H1 (cell line): ENCODE measurements around the gene U2SURP. TPM values are rescaled to one million over a fixed set of nuclear protein-coding genes. Genes with fewer than 3 reads are reported as not detected.

Experiments used
- CTCF ChIA-PET: fragments of 300-600 bp; sonication (Branson Sonifier 250); formaldehyde crosslinking; loops from one replicate; lab custom pipeline; 2021; ENCODE audit not compliant: partially characterized antibody; lab: Charles Lee
- POLR2A ChIA-PET: fragments of 300-600 bp; sonication (Branson Sonifier 250); formaldehyde crosslinking; loops from one replicate; lab custom pipeline; 2021; ENCODE audit warnings: inconsistent platforms; ENCODE audit not compliant: partially characterized antibody; lab: Charles Lee
- DNase-seq, 2 experiments: peaks; one replicate each; pipeline versions ENCODE4 v3.0.0 to v3.0.0-alpha.2; 2010 to 2022; ENCODE audit warnings: low spot score in 2 of 2, low read depth in 1 of 2, mixed read lengths in 1 of 2
- FAIRE-seq: peaks from 2 replicates; lab custom pipeline; 2011; peaks lifted over from hg19 to GRCh38; lab: Jason Lieb, UNC
- H2AFZ ChIP-seq: 2 replicates; pipeline ENCODE4 v1.8.1; 2012; ENCODE audit warnings: low read length, inconsistent platforms
- H2AK5ac ChIP-seq: 2 replicates; pipeline ENCODE4 v1.6.1; 2013; ENCODE audit warnings: low read depth, low read length
- H2BK120ac ChIP-seq: replicated peaks from 2 replicates; pipeline ENCODE3; 2013; ENCODE audit warnings: low read depth, low read length, inconsistent platforms
- H2BK12ac ChIP-seq: 2 replicates; pipeline ENCODE4 v1.6.1; 2013; ENCODE audit warnings: low read depth, low read length
- H2BK15ac ChIP-seq: 2 replicates; pipeline ENCODE4 v1.6.1; 2013; ENCODE audit warnings: low read length
- H2BK20ac ChIP-seq: 2 replicates; pipeline ENCODE4 v1.6.1; 2013; ENCODE audit warnings: low read length
- H2BK5ac ChIP-seq: 2 replicates; pipeline ENCODE4 v1.6.1; 2013; ENCODE audit warnings: low read depth, low read length
- H3K14ac ChIP-seq: 2 replicates; pipeline ENCODE4 v1.6.1; 2013; ENCODE audit warnings: inconsistent platforms; ENCODE audit not compliant: insufficient read length
- H3K18ac ChIP-seq: 2 replicates; pipeline ENCODE4 v1.6.1; 2013; ENCODE audit warnings: low read length; ENCODE audit errors: extremely low read depth
- H3K23ac ChIP-seq: 2 replicates; pipeline ENCODE4 v1.6.1; 2013; ENCODE audit warnings: inconsistent platforms; ENCODE audit not compliant: insufficient read length
- H3K23me2 ChIP-seq: 2 replicates; pipeline ENCODE4 v1.6.1; 2013; ENCODE audit warnings: low read depth, low read length
- H3K27ac ChIP-seq: 2 replicates; pipeline ENCODE4 v1.6.1; 2011; ENCODE audit warnings: low read depth, low read length, inconsistent platforms
- H3K27me3 ChIP-seq, 4 experiments: replicated peaks in 1 of 4; 1 replicate in 1 of 4; 2 replicates in 3 of 4; pipeline versions ENCODE4 v1.6.1 to v1.8.1; 2011 to 2013; ENCODE audit warnings: low read length in 3 of 4, mild to moderate bottlenecking in 3 of 4, inconsistent platforms in 2 of 4, mixed read lengths in 2 of 4, moderate library complexity in 1 of 4; ENCODE audit not compliant: control insufficient read depth in 3 of 4, insufficient read depth in 3 of 4; ENCODE audit errors: extremely low read depth in 1 of 4
- H3K36me3 ChIP-seq, 4 experiments: 2 replicates each; pipeline versions ENCODE4 v1.6.1 to v1.8.1; 2011 to 2013; ENCODE audit warnings: mild to moderate bottlenecking in 4 of 4, low read length in 3 of 4, moderate library complexity in 2 of 4, control low read depth in 1 of 4, inconsistent platforms in 1 of 4; ENCODE audit not compliant: insufficient read depth in 4 of 4, control insufficient read depth in 2 of 4
- H3K4ac ChIP-seq: replicated peaks from 2 replicates; pipeline ENCODE3; 2013; ENCODE audit warnings: low read length, low read depth, mixed read lengths, inconsistent platforms; ENCODE audit not compliant: insufficient read length
- H3K4me1 ChIP-seq, 4 experiments: replicated peaks in 1 of 4; 1 replicate in 1 of 4; 2 replicates in 3 of 4; pipeline versions ENCODE4 v1.6.1 to v1.8.1; 2011 to 2013; ENCODE audit warnings: low read length in 3 of 4, inconsistent platforms in 2 of 4, mixed read lengths in 1 of 4; ENCODE audit not compliant: insufficient read depth in 4 of 4, control insufficient read depth in 3 of 4
- H3K4me2 ChIP-seq, 2 experiments: 2 replicates each; pipeline versions ENCODE4 v1.6.1 to v1.8.1; 2011 to 2013; ENCODE audit warnings: low read depth in 2 of 2, low read length in 2 of 2, control low read depth in 1 of 2, inconsistent platforms in 1 of 2, mild to moderate bottlenecking in 1 of 2; ENCODE audit not compliant: insufficient read depth in 1 of 2
- H3K4me3 ChIP-seq, 4 experiments: fragments of 200-600, 300-600 bp in 1 of 4; sonication (generic), shearing (Covaris generic), sonication (Bioruptor Twin) in 1 of 4; 2 replicates each; pipeline versions ENCODE4 v1.5.1 to v1.8.1; 2011 to 2016; ENCODE audit warnings: low read length in 4 of 4, low read depth in 3 of 4, control low read depth in 2 of 4, inconsistent platforms in 2 of 4, mild to moderate bottlenecking in 2 of 4, mixed read lengths in 1 of 4, moderate library complexity in 1 of 4; ENCODE audit not compliant: insufficient read depth in 2 of 4; ENCODE audit errors: extremely low read depth in 1 of 4
- H3K56ac ChIP-seq: replicated peaks from 2 replicates; pipeline ENCODE3; 2013; ENCODE audit warnings: low read depth, mild to moderate bottlenecking, mixed read lengths, low read length, inconsistent platforms; ENCODE audit not compliant: insufficient read length
- H3K79me1 ChIP-seq: 2 replicates; pipeline ENCODE4 v1.6.1; 2013; ENCODE audit warnings: low read depth, low read length, control low read depth
- H3K79me2 ChIP-seq, 2 experiments: 2 replicates each; pipeline versions ENCODE4 v1.6.1 to v1.8.1; 2012 to 2013; ENCODE audit warnings: low read length in 2 of 2, mild to moderate bottlenecking in 2 of 2, inconsistent platforms in 1 of 2; ENCODE audit not compliant: insufficient read depth in 2 of 2, control insufficient read depth in 1 of 2
- H3K9ac ChIP-seq, 4 experiments: replicated peaks in 1 of 4; 1 replicate in 1 of 4; 2 replicates in 3 of 4; pipeline versions ENCODE4 v1.6.1 to v1.8.1; 2011 to 2013; ENCODE audit warnings: low read depth in 3 of 4, low read length in 3 of 4, control low read depth in 2 of 4, mild to moderate bottlenecking in 2 of 4, moderate library complexity in 2 of 4, inconsistent platforms in 1 of 4; ENCODE audit errors: extremely low read depth in 1 of 4
- H3K9me3 ChIP-seq, 2 experiments: 2 replicates each; pipeline versions ENCODE4 v1.6.1 to v1.8.1; 2012 to 2013; ENCODE audit warnings: mild to moderate bottlenecking in 2 of 2, moderate library complexity in 2 of 2, control low read depth in 1 of 2, inconsistent platforms in 1 of 2, low read depth in 1 of 2, low read length in 1 of 2, mixed read lengths in 1 of 2; ENCODE audit not compliant: insufficient read depth in 2 of 2
- H4K20me1 ChIP-seq, 2 experiments: replicated peaks in 1 of 2; 2 replicates each; pipeline versions ENCODE3 to v1.8.1; 2011 to 2013; ENCODE audit warnings: inconsistent platforms in 2 of 2, low read length in 2 of 2, mild to moderate bottlenecking in 1 of 2; ENCODE audit not compliant: insufficient read depth in 2 of 2, control insufficient read depth in 1 of 2
- H4K5ac ChIP-seq: 2 replicates; pipeline ENCODE4 v1.6.1; 2013; ENCODE audit warnings: low read length, low read depth, mixed read lengths, inconsistent platforms; ENCODE audit not compliant: insufficient read length
- H4K8ac ChIP-seq: 2 replicates; pipeline ENCODE4 v1.8.0; 2013; ENCODE audit warnings: mild to moderate bottlenecking, moderate library complexity, low read length, inconsistent platforms; ENCODE audit not compliant: insufficient read depth; ENCODE audit errors: extremely low read depth
- H4K91ac ChIP-seq: replicated peaks from 2 replicates; pipeline ENCODE3; 2013; ENCODE audit warnings: low read length, mixed read lengths, inconsistent platforms; ENCODE audit not compliant: insufficient read length
- CHD1 ChIP-seq: IDR thresholded peaks from 2 replicates; pipeline ENCODE4 v1.6.1; 2012; ENCODE audit warnings: low read depth, low read length, improper control_type of control experiment
- CHD2 ChIP-seq: IDR thresholded peaks from 2 replicates; pipeline ENCODE4 v1.6.1; 2012; ENCODE audit warnings: low read length, improper control_type of control experiment
- CTBP2 ChIP-seq: IDR thresholded peaks from 2 replicates; pipeline ENCODE4 v1.7.0; 2011; ENCODE audit warnings: borderline replicate concordance, mild to moderate bottlenecking, moderate library complexity, mixed read lengths, low read length; ENCODE audit not compliant: insufficient read depth, insufficient read length
- GABPA ChIP-seq: IDR thresholded peaks from 2 replicates; pipeline ENCODE4 v1.6.1; 2011; ENCODE audit warnings: mild to moderate bottlenecking, low read length, moderate library complexity, borderline replicate concordance; ENCODE audit not compliant: insufficient read depth
- JUND ChIP-seq: IDR thresholded peaks from 2 replicates; pipeline ENCODE4 v1.6.1; 2011; ENCODE audit warnings: mild to moderate bottlenecking, improper control_type of control experiment, low read length
- KDM5A ChIP-seq: fragments of 200-600 bp; IDR thresholded peaks from 2 replicates; pipeline ENCODE4 v1.7.1; 2012; ENCODE audit warnings: mild to moderate bottlenecking, low read length, inconsistent platforms, mixed read lengths
- POLR2A ChIP-seq, 2 experiments: IDR thresholded peaks; 1 replicate in 1 of 2; 2 replicates in 1 of 2; pipeline ENCODE4 v1.6.1; 2011; ENCODE audit warnings: low read depth in 2 of 2, low read length in 2 of 2, mild to moderate bottlenecking in 2 of 2; ENCODE audit errors: control extremely low read depth in 1 of 2
- RFX5 ChIP-seq: IDR thresholded peaks from 2 replicates; pipeline ENCODE4 v1.6.1; 2011; ENCODE audit warnings: low read depth, low read length, improper control_type of control experiment, borderline replicate concordance
- SIX5 ChIP-seq: IDR thresholded peaks from 2 replicates; pipeline ENCODE4 v1.6.1; 2011; ENCODE audit warnings: mild to moderate bottlenecking, low read depth, low read length
- SUZ12 ChIP-seq: fragments of 200-600 bp; sonication (generic); IDR thresholded peaks from 2 replicates; pipeline ENCODE4 v1.6.1; 2012; ENCODE audit warnings: mild to moderate bottlenecking, inconsistent platforms, low read length, moderate library complexity, mixed read lengths
- YY1 ChIP-seq: IDR thresholded peaks from 2 replicates; pipeline ENCODE4 v1.6.1; 2011; ENCODE audit warnings: low read depth, mild to moderate bottlenecking, low read length
- WGBS, 2 experiments: shearing (Covaris generic) in 1 of 2; methylation state at CpG; one replicate each; pipeline versions ENCODE4 v1.1.6 to v1.1.7; 2013 to 2015; ENCODE audit warnings: low lambda C conversion rate in 2 of 2, mixed read lengths in 2 of 2, inconsistent platforms in 1 of 2, low coverage in 1 of 2, missing lambda C conversion rate in 1 of 2; ENCODE audit not compliant: insufficient replicate concordance in 2 of 2, insufficient coverage in 1 of 2, insufficient read length in 1 of 2; ENCODE audit errors: extremely low coverage in 1 of 2, missing lambda C conversion rate in 1 of 2; 5-methylcytosine and 5-hydroxymethylcytosine counted together
- polyA plus RNA-seq, 7 experiments: library from polyadenylated mRNA; depleted of rRNA in 3 of 7; stranded (reverse) in 5 of 7; unstranded in 2 of 7; fragments of >200 nt in 5 of 7; fragments of 200-250 nt in 2 of 7; gene quantifications; 1 replicate in 5 of 7; 2 replicates in 1 of 7; 4 replicates in 1 of 7; pipeline versions ENCODE4 v1.2.1 to v1.2.3, GENCODE V29; 2011 to 2013; ENCODE audit warnings: missing spikeins in 2 of 7, mixed read lengths in 2 of 7
- total RNA-seq: library from RNA; stranded (reverse); fragmentation: NEBNext Ultra II Directional; extraction: Animal tissue kit (Norgen Biotek cat#: 25700); gene quantifications from 2 replicates; pipeline ENCODE4 v1.2.1, GENCODE V29; 2021
- TF ChIP-seq, protein P1 (sequence below): IDR thresholded peaks from 2 replicates; pipeline ENCODE4 v1.6.1; 2012; ENCODE audit warnings: inconsistent platforms
- TF ChIP-seq, protein P2 (sequence below): IDR thresholded peaks from 2 replicates; pipeline ENCODE4 v1.6.1; 2011; ENCODE audit warnings: low read depth, mild to moderate bottlenecking, low read length; ENCODE audit not compliant: insufficient read depth

Gene U2SURP
- total and polyA plus RNA-seq, 2 of the 8 experiments (the other 6 are each of a cell fraction or from before 2014, with no cell fraction given): 22.2 to 167 TPM

DNA sequence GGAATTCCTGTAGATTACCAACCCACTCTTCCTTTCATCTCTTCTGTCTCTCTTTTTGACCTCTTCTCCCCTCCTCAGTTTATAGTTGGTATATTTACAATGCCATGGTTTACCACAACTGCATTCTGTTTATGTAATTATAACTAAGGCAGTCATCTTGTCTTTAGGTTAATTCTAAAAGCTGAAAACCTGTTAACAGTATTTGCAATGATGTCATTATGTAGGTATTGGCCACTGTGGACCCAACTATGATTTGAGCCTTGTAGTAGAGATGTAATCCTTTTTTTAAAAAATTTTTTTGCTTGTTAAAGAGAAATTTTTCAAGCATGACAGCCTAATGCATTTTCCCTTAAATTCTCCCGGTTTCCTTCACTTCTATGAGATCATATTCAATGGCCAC, 87.5 kb downstream of the U2SURP start:
- Histone ChIP-seq H4K91ac (no peak overlapping the region), H3K56ac (no peak overlapping the region), H3K79me1 (no peaks in the 10 kb centered on the region), H4K20me1 (no peaks in the 10 kb centered on the region), H2AK5ac (no peak overlapping the region), H4K8ac (no peak overlapping the region), H2BK5ac (no peak overlapping the region), H3K79me2 (no peaks in the 10 kb centered on the region), H3K14ac (no peak overlapping the region), H2BK20ac (no peak overlapping the region), H2BK12ac (no peak overlapping the region), H3K9ac (no peak overlapping the region), H3K36me3 (no peaks in the 10 kb centered on the region; a peak in 1 of 8 replicates), H4K5ac (no peak overlapping the region), H3K4me2 (no peak overlapping the region), H3K23ac (no peak overlapping the region), H3K4ac (no peak overlapping the region), H2BK15ac (no peak overlapping the region), H3K23me2 (no peaks in the 10 kb centered on the region), H3K4me3 (no peak overlapping the region), H3K9me3 (peaks cover 0 to 14% of the 10 kb centered on the region in 2 experiments; a peak in 2 of 4 replicates), H3K4me1 (no peaks in the 10 kb centered on the region), H3K18ac (no peak overlapping the region), H2AFZ (no peak overlapping the region), H3K27ac (no peak overlapping the region), H3K27me3 (no peaks in the 10 kb centered on the region), H2BK120ac (no peak overlapping the region)
- ChIA-PET CTCF (no interaction called here), POLR2A (no interaction called here)
- WGBS, 2 experiments: 86% methylated on average over 1 of the region's 1 CpG; no CpG with 5 or more reads in 1 of the 2 experiments
- TF ChIP-seq YY1 (no peak), RFX5 (no peak), SIX5 (no peak), CHD2 (no peak), KDM5A (no peak), POLR2A (IDR thresholded peaks at IDR 0.05; ENCODE audit: control extremely low read depth in 1 of 2, low read depth in 2 of 2, low read length in 2 of 2) (no peak), GABPA (no peak), SUZ12 (no peak), CHD1 (no peak), CTBP2 (no peak), JUND (no peak)
- TF ChIP-seq, protein P1, sequence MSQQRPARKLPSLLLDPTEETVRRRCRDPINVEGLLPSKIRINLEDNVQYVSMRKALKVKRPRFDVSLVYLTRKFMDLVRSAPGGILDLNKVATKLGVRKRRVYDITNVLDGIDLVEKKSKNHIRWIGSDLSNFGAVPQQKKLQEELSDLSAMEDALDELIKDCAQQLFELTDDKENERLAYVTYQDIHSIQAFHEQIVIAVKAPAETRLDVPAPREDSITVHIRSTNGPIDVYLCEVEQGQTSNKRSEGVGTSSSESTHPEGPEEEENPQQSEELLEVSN: no peak
- TF ChIP-seq, protein P2, sequence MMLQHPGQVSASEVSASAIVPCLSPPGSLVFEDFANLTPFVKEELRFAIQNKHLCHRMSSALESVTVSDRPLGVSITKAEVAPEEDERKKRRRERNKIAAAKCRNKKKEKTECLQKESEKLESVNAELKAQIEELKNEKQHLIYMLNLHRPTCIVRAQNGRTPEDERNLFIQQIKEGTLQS: no peak
- no peak for DNase-seq
- no peak for FAIRE-seq
